ENCODE results near the gene UBA7.
"Not testable (repeated sequence)": the region's sequence is repeated elsewhere in the genome, so short reads cannot be mapped to it uniquely, and the experiment has no call there.

UBA7 gene

GRCh38 chr3:49785565-49786356 is 28.0 kb downstream of the UBA7 start:
- ATAC-seq (ENCODE audit: low read depth) = peak; percentile 34
- Mint-ChIP-seq H3K36me3 (peaks cover 3% of the 10 kb centered on the region), H3K27me3 (no peaks in the 10 kb centered on the region), H3K4me3 (peak overlapping the region; percentile 91), H3K9me3 (no peaks in the 10 kb centered on the region), H3K4me1 (peaks cover 20% of the 10 kb centered on the region), H3K27ac (peak overlapping the region; percentile 97)
- no peak for DNase-seq (ENCODE audit: low spot score in 2 of 2)

GRCh38 chr3:49782277-49782676 is 31.5 kb downstream of the UBA7 start:
- Mint-ChIP-seq H3K4me1 (peaks cover 26% of the 10 kb centered on the region), H3K4me3 (peak overlapping the region; percentile 21)
- H3K27ac Mint-ChIP-seq; ATAC-seq (ENCODE audit: low read depth); H3K27me3 Mint-ChIP-seq; H3K9me3 Mint-ChIP-seq; H3K36me3 Mint-ChIP-seq; DNase-seq (ENCODE audit: low spot score in 2 of 2): not testable (repeated sequence)

- ATAC-seq (ENCODE audit: low read depth) (no peak), DNase-seq (ENCODE audit: low spot score in 2 of 2) (no peak)
- Mint-ChIP-seq H3K9me3 (no peaks in the 10 kb centered on the region), H3K36me3 (peaks cover 9% of the 10 kb centered on the region), H3K4me1 (peaks cover 21% of the 10 kb centered on the region), H3K4me3 (no peak overlapping the region), H3K27ac (peak overlapping the region; percentile 41), H3K27me3 (no peaks in the 10 kb centered on the region)
These were observed 32.1 kb downstream of the UBA7 start for GRCh38 chr3:49781415-49782199.

GRCh38 chr3:49780975-49781365 is 32.8 kb downstream of the UBA7 start:
- not testable (repeated sequence) for H3K27me3 Mint-ChIP-seq; ATAC-seq (ENCODE audit: low read depth); H3K4me3 Mint-ChIP-seq; DNase-seq (ENCODE audit: low spot score in 2 of 2); H3K9me3 Mint-ChIP-seq; H3K36me3 Mint-ChIP-seq
- Mint-ChIP-seq H3K4me1 (peaks cover 20% of the 10 kb centered on the region), H3K27ac (peak overlapping the region; percentile 41)

GRCh38 chr3:49780080-49780974 is 33.4 kb downstream of the UBA7 start:
- no peaks in the 10 kb centered on the region for H3K9me3 Mint-ChIP-seq
- peaks cover 9% of the 10 kb centered on the region for H3K36me3 Mint-ChIP-seq
- H3K4me3 Mint-ChIP-seq = no peak overlapping the region
- no peaks in the 10 kb centered on the region for H3K27me3 Mint-ChIP-seq
- H3K4me1 Mint-ChIP-seq = peaks cover 17% of the 10 kb centered on the region
- ATAC-seq (ENCODE audit: low read depth) (no peak), DNase-seq (ENCODE audit: low spot score in 2 of 2) (no peak)
- H3K27ac Mint-ChIP-seq = peak overlapping the region; percentile 47

- H3K4me1 Mint-ChIP-seq = peaks cover 17% of the 10 kb centered on the region
These were observed 34.2 kb downstream of the UBA7 start for GRCh38 chr3:49779358-49780079.

GRCh38 chr3:49776101-49776500 is 37.7 kb downstream of the UBA7 start:
- not testable (repeated sequence) for ATAC-seq (ENCODE audit: low read depth); H3K36me3 Mint-ChIP-seq; DNase-seq (ENCODE audit: low spot score in 2 of 2); H3K27me3 Mint-ChIP-seq; H3K4me3 Mint-ChIP-seq; H3K27ac Mint-ChIP-seq; H3K9me3 Mint-ChIP-seq
- peaks cover 12% of the 10 kb centered on the region for H3K4me1 Mint-ChIP-seq

More at GRCh38 chr3:49779358-49780079, 34.2 kb downstream of the UBA7 start:
- Mint-ChIP-seq H3K4me3 (no peak overlapping the region), H3K27ac (peak overlapping the region; percentile 47), H3K36me3 (peaks cover 11% of the 10 kb centered on the region), H3K9me3 (no peaks in the 10 kb centered on the region), H3K27me3 (no peaks in the 10 kb centered on the region)
- ATAC-seq (ENCODE audit: low read depth) (no peak), DNase-seq (ENCODE audit: low spot score in 2 of 2) (no peak)

GRCh38 chr3:49775538-49775937 is 38.2 kb downstream of the UBA7 start:
- Mint-ChIP-seq H3K9me3 (no peaks in the 10 kb centered on the region), H3K27me3 (no peaks in the 10 kb centered on the region), H3K4me3 (no peak overlapping the region), H3K36me3 (peaks cover 8% of the 10 kb centered on the region), H3K4me1 (peaks cover 12% of the 10 kb centered on the region), H3K27ac (no peak overlapping the region)
- no peak for DNase-seq (ENCODE audit: low spot score in 2 of 2)
- no peak for ATAC-seq (ENCODE audit: low read depth)

GRCh38 chr3:49772703-49773102 is 41.0 kb downstream of the UBA7 start:
- Mint-ChIP-seq H3K36me3 (peaks cover 4% of the 10 kb centered on the region), H3K27ac (no peak overlapping the region), H3K4me3 (no peak overlapping the region), H3K4me1 (peaks cover 7% of the 10 kb centered on the region), H3K27me3 (no peaks in the 10 kb centered on the region), H3K9me3 (no peaks in the 10 kb centered on the region)
- ATAC-seq (ENCODE audit: low read depth) = no peak
- DNase-seq (ENCODE audit: low spot score in 2 of 2) = no peak

- ATAC-seq (ENCODE audit: low read depth) = no peak
- no peaks in the 10 kb centered on the region for H3K27me3 Mint-ChIP-seq
- H3K9me3 Mint-ChIP-seq = no peaks in the 10 kb centered on the region
- H3K4me1 Mint-ChIP-seq = peaks cover 8% of the 10 kb centered on the region
- DNase-seq (ENCODE audit: low spot score in 2 of 2) = no peak
- peaks cover 4% of the 10 kb centered on the region for H3K36me3 Mint-ChIP-seq
- H3K27ac Mint-ChIP-seq = no peak overlapping the region
- no peak overlapping the region for H3K4me3 Mint-ChIP-seq
These were observed 42.3 kb downstream of the UBA7 start for GRCh38 chr3:49771340-49771938.

GRCh38 chr3:49769926-49770325 is 43.8 kb downstream of the UBA7 start:
- ATAC-seq (ENCODE audit: low read depth) (no peak), DNase-seq (ENCODE audit: low spot score in 2 of 2) (no peak)
- Mint-ChIP-seq H3K27ac (peak overlapping the region; percentile 45), H3K4me1 (peaks cover 5% of the 10 kb centered on the region), H3K36me3 (peaks cover 4% of the 10 kb centered on the region), H3K27me3 (no peaks in the 10 kb centered on the region), H3K4me3 (no peak overlapping the region), H3K9me3 (no peaks in the 10 kb centered on the region)

GRCh38 chr3:49769286-49769915 is 44.4 kb downstream of the UBA7 start:
- peak overlapping the region; percentile 45 for H3K27ac Mint-ChIP-seq
- H3K4me1 Mint-ChIP-seq = peaks cover 5% of the 10 kb centered on the region
- no peaks in the 10 kb centered on the region for H3K9me3 Mint-ChIP-seq
- H3K27me3 Mint-ChIP-seq = no peaks in the 10 kb centered on the region
- ATAC-seq (ENCODE audit: low read depth) = no peak
- no peak overlapping the region for H3K4me3 Mint-ChIP-seq
- no peak for DNase-seq (ENCODE audit: low spot score in 2 of 2)
- peaks cover 8% of the 10 kb centered on the region for H3K36me3 Mint-ChIP-seq

- Mint-ChIP-seq H3K36me3 (peaks cover 11% of the 10 kb centered on the region), H3K4me3 (no peak overlapping the region), H3K27ac (no peak overlapping the region), H3K27me3 (no peaks in the 10 kb centered on the region), H3K9me3 (no peaks in the 10 kb centered on the region), H3K4me1 (peaks cover 12% of the 10 kb centered on the region)
- DNase-seq (ENCODE audit: low spot score in 2 of 2) = no peak
- ATAC-seq (ENCODE audit: low read depth) = no peak
These were observed 49.8 kb downstream of the UBA7 start for GRCh38 chr3:49763981-49764380.

All from memory B cell (primary cell).